Spleen (tissue), 11 donors: ENCODE data around the gene ME3. TPM values are rescaled to one million over a fixed set of nuclear protein-coding genes. Genes with fewer than 3 reads are reported as not detected.

Source experiments
- DNase-seq: peaks from one replicate; pipeline ENCODE4 v3.0.0-alpha.2; 2020
- H3K27ac ChIP-seq, 8 donors: fragments of 200-600 bp; sonication (generic) in 7 of 8; 1 replicate in 4 of 8; 2 replicates in 4 of 8; pipeline versions ENCODE4 v1.5.0 to v1.8.0; 2016 to 2021; ENCODE audit warnings: inconsistent platforms in 4 of 8, mild to moderate bottlenecking in 4 of 8, moderate library complexity in 1 of 8
- H3K27me3 ChIP-seq, 7 donors: fragments of 200-600 bp; sonication (generic) in 6 of 7; replicated peaks in 1 of 7; 1 replicate in 4 of 7; 2 replicates in 3 of 7; pipeline versions ENCODE4 v1.5.0 to v1.8.0; 2016 to 2021; ENCODE audit warnings: inconsistent platforms in 3 of 7, mild to moderate bottlenecking in 1 of 7
- H3K36me3 ChIP-seq, 6 donors: fragments of 200-600 bp; sonication (generic) in 5 of 6; 1 replicate in 4 of 6; 2 replicates in 2 of 6; pipeline versions ENCODE4 v1.5.0 to v1.8.0; 2016 to 2021; ENCODE audit warnings: inconsistent platforms in 2 of 6
- H3K4me1 ChIP-seq, 6 donors: fragments of 200-600 bp; sonication (generic) in 5 of 6; 1 replicate in 3 of 6; 2 replicates in 3 of 6; pipeline versions ENCODE4 v1.5.0 to v1.8.0; 2016 to 2021; ENCODE audit warnings: inconsistent platforms in 3 of 6
- H3K4me3 ChIP-seq, 8 donors: fragments of 200-600 bp; sonication (generic) in 7 of 8; 1 replicate in 4 of 8; 2 replicates in 4 of 8; pipeline versions ENCODE4 v1.5.0 to v1.8.0; 2016 to 2021; ENCODE audit warnings: inconsistent platforms in 4 of 8, mild to moderate bottlenecking in 4 of 8, moderate library complexity in 2 of 8
- H3K9me3 ChIP-seq, 8 donors: fragments of 200-600 bp; sonication (generic) in 7 of 8; 1 replicate in 4 of 8; 2 replicates in 4 of 8; pipeline versions ENCODE4 v1.5.0 to v1.8.0; 2016 to 2021; ENCODE audit warnings: inconsistent platforms in 4 of 8
- CTCF ChIP-seq, 11 experiments: fragments of 200-600 bp in 7 of 11; fragments of 450-650 bp in 4 of 11; sonication (generic) in 4 of 11; IDR thresholded peaks in 8 of 11; conservative IDR thresholded peaks in 3 of 11; 1 replicate in 7 of 11; 2 replicates in 4 of 11; pipeline versions ENCODE4 v1.4.0 to v1.8.0; 2016 to 2021; ENCODE audit warnings: antibody characterized with exemption in 11 of 11, inconsistent platforms in 4 of 11, mild to moderate bottlenecking in 1 of 11
- POLR2A ChIP-seq, 3 donors: fragments of 450-650 bp; IDR thresholded peaks; one replicate each; pipeline ENCODE4 v1.5.1; 2017; ENCODE audit warnings: antibody characterized with exemption in 3 of 3, mild to moderate bottlenecking in 1 of 3
- POLR2AphosphoS5 ChIP-seq, 3 donors: sonication (generic); formaldehyde crosslinking; IDR thresholded peaks; one replicate each; pipeline ENCODE4 v1.5.1; 2017; ENCODE audit warnings: antibody characterized with exemption in 3 of 3
- WGBS, 5 donors: extraction: QIAGEN DNeasy Blood & Tissue Kit in 3 of 5; methylation state at CpG; one replicate each; pipeline versions ENCODE4 v1.1.5 to v1.1.7; 2013 to 2018; 5-methylcytosine and 5-hydroxymethylcytosine counted together
- intact Hi-C: fragments of 100-400 bp; cut with DNase I; formaldehyde crosslinking; loops from one replicate; pipeline ENCODE4 v1.15.0; 2023; ENCODE audit warnings: low total_unique reads
- polyA plus RNA-seq, 3 donors: library from polyadenylated mRNA; stranded (reverse); fragments of 200-250 nt; gene quantifications; one replicate each; pipeline ENCODE4 v1.2.1, GENCODE V29; 2013
- total RNA-seq, 7 donors: library from RNA; depleted of rRNA in 3 of 7; stranded (reverse); fragments of >200 nt in 3 of 7; fragmentation: NEBNext Ultra II Directional in 4 of 7; extraction: Animal tissue kit (Norgen Biotek cat#: 25700) in 4 of 7; gene quantifications; one replicate each; pipeline versions ENCODE4 v1.1.0 to v1.2.1, GENCODE V29; 2016 to 2021
- donor health status: healthy with polysubstance abuse.
- donor health status: DM: no; HTN: no; CAD: no; lungs with moderate emphysema.
- donor health status: DM: no; HTN: no; CAD: no.
- donor health status: Bipolar disorder and iron deficiency.
- donor health status: healthy.
- donor health status: DM: no; HTN: no; CAD: no.
- donor health status: DM: yes; HTN: yes; CAD: no.

Gene ME3
- total and polyA plus RNA-seq, 10 donors, result 6.4 to 25.9 (median 18.3) TPM

GRCh38 chr11:86592047-86592591 lies 80.3 kb downstream of the ME3 start:
- peak overlapping the region in 5 of 8 donors; percentile 0 to 40 (median 36) for H3K27ac ChIP-seq
- H3K9me3 ChIP-seq, result no peaks in the 10 kb centered on the region
- peaks cover 0 to 34% (median 12%) of the 10 kb centered on the region in 6 donors for H3K4me1 ChIP-seq
- H3K4me3 ChIP-seq, result no peak overlapping the region
- 0 to 50% (median 36%) methylated on average over 1 of the region's 1 CpG for WGBS, 5 donors
- DNase-seq, result no peak
- H3K27me3 ChIP-seq, result no peaks in the 10 kb centered on the region
- H3K36me3 ChIP-seq, result no peaks in the 10 kb centered on the region
- no peak for TF ChIP-seq POLR2AphosphoS5 (IDR thresholded peaks at IDR 0.05)
- TF ChIP-seq CTCF (IDR thresholded peaks at IDR 0.05 in 8 of 11, conservative IDR thresholded peaks at IDR 0.05 in 3 of 11), result no peak
- no peak for TF ChIP-seq POLR2A (IDR thresholded peaks at IDR 0.05)
- intact Hi-C loops, result no loop called here

GRCh38 chr11:86591631-86592030 lies 80.8 kb downstream of the ME3 start:
- no peak for TF ChIP-seq CTCF (IDR thresholded peaks at IDR 0.05 in 8 of 11, conservative IDR thresholded peaks at IDR 0.05 in 3 of 11)
- TF ChIP-seq POLR2AphosphoS5 (IDR thresholded peaks at IDR 0.05), result no peak
- TF ChIP-seq POLR2A (IDR thresholded peaks at IDR 0.05), result no peak
- H3K4me1 ChIP-seq, result peaks cover 0 to 30% (median 12%) of the 10 kb centered on the region in 6 donors
- H3K4me3 ChIP-seq, result no peak overlapping the region
- WGBS, 5 donors, result 76 to 95% (median 87%) methylated on average over 4 of the region's 4 CpGs
- no peaks in the 10 kb centered on the region for H3K27me3 ChIP-seq
- intact Hi-C loops, result no loop called here
- H3K9me3 ChIP-seq, result no peaks in the 10 kb centered on the region
- no peak for DNase-seq
- peak overlapping the region in 1 of 8 donors; percentile 40 for H3K27ac ChIP-seq
- no peaks in the 10 kb centered on the region for H3K36me3 ChIP-seq

- intact Hi-C loops, result no loop called here
- Histone ChIP-seq H3K27me3 (no peaks in the 10 kb centered on the region), H3K4me1 (peaks cover 0 to 27% (median 12%) of the 10 kb centered on the region in 6 donors), H3K27ac (no peak overlapping the region), H3K4me3 (no peak overlapping the region), H3K9me3 (no peaks in the 10 kb centered on the region), H3K36me3 (no peaks in the 10 kb centered on the region)
- no peak for DNase-seq
- 84 to 98% (median 95%) methylated on average over 7 of the region's 7 CpGs for WGBS, 5 donors
- no peak for TF ChIP-seq POLR2AphosphoS5 (IDR thresholded peaks at IDR 0.05)
- TF ChIP-seq CTCF (IDR thresholded peaks at IDR 0.05 in 8 of 11, conservative IDR thresholded peaks at IDR 0.05 in 3 of 11), result no peak
- no peak for TF ChIP-seq POLR2A (IDR thresholded peaks at IDR 0.05)
Measured at GRCh38 chr11:86589856-86590589, 82.4 kb downstream of the ME3 start.

GRCh38 chr11:86589204-86589603 lies 83.2 kb downstream of the ME3 start:
- intact Hi-C loops, result no loop called here
- no peak for TF ChIP-seq CTCF (IDR thresholded peaks at IDR 0.05 in 8 of 11, conservative IDR thresholded peaks at IDR 0.05 in 3 of 11)
- no peak for TF ChIP-seq POLR2A (IDR thresholded peaks at IDR 0.05)
- Histone ChIP-seq H3K4me3 (no peak overlapping the region), H3K27ac (no peak overlapping the region), H3K4me1 (peaks cover 0 to 27% (median 12%) of the 10 kb centered on the region in 6 donors), H3K36me3 (no peaks in the 10 kb centered on the region), H3K9me3 (no peaks in the 10 kb centered on the region), H3K27me3 (no peaks in the 10 kb centered on the region)
- no peak for DNase-seq
